CD14-positive monocyte (primary cell): ENCODE results near the gene KRT12. TPM values are rescaled to one million over a fixed set of nuclear protein-coding genes. Genes with fewer than 3 reads are reported as not detected.

Experiments
- DNase-seq, 3 donors: peaks; one replicate each; pipeline ENCODE4 v3.0.0-alpha.2; 2011 to 2022
- H2AFZ ChIP-seq: 2 replicates; pipeline ENCODE4 v1.6.0; 2012; ENCODE audit warnings: mild to moderate bottlenecking, low read depth, low read length, inconsistent platforms; ENCODE audit not compliant: insufficient read depth, poor library complexity, severe bottlenecking
- H3K27ac ChIP-seq, 2 donors: 1 replicate in 1 of 2; 2 replicates in 1 of 2; pipeline ENCODE4 v1.5.1; 2012 to 2013; ENCODE audit warnings: low read length in 2 of 2, control low read depth in 1 of 2, inconsistent platforms in 1 of 2, low read depth in 1 of 2, mild to moderate bottlenecking in 1 of 2
- H3K27me3 ChIP-seq, 2 donors: one replicate each; pipeline versions ENCODE4 v1.6.0 to v1.6.1; 2011 to 2013; ENCODE audit warnings: low read length in 2 of 2; ENCODE audit not compliant: control insufficient read depth in 2 of 2, insufficient read depth in 2 of 2
- H3K36me3 ChIP-seq, 2 donors: replicated peaks in 1 of 2; 1 replicate in 1 of 2; 2 replicates in 1 of 2; pipeline versions ENCODE4 v1.5.1 to v1.6.1; 2012 to 2013; ENCODE audit warnings: low read length in 2 of 2, control low read depth in 1 of 2, inconsistent platforms in 1 of 2, mild to moderate bottlenecking in 1 of 2; ENCODE audit not compliant: insufficient read depth in 2 of 2, control insufficient read depth in 1 of 2
- H3K4me1 ChIP-seq, 2 donors: 1 replicate in 1 of 2; 2 replicates in 1 of 2; pipeline versions ENCODE4 v1.5.1 to v1.6.1; 2012 to 2013; ENCODE audit warnings: low read length in 2 of 2, control low read depth in 1 of 2, inconsistent platforms in 1 of 2, mild to moderate bottlenecking in 1 of 2, moderate library complexity in 1 of 2; ENCODE audit not compliant: insufficient read depth in 2 of 2, control insufficient read depth in 1 of 2
- H3K4me2 ChIP-seq: replicated peaks from 2 replicates; pipeline ENCODE3; 2012; ENCODE audit warnings: low read length, moderate library complexity, mild to moderate bottlenecking; ENCODE audit not compliant: poor library complexity, severe bottlenecking; ENCODE audit errors: extremely low read depth
- H3K4me3 ChIP-seq, 3 experiments: fragments of 200-600 bp in 1 of 3; sonication (generic) in 1 of 3; replicated peaks in 1 of 3; 1 replicate in 2 of 3; 2 replicates in 1 of 3; pipeline ENCODE4 v1.5.1; 2011 to 2013; ENCODE audit warnings: low read length in 3 of 3, mild to moderate bottlenecking in 3 of 3, control low read depth in 2 of 3, low read depth in 2 of 3, inconsistent platforms in 1 of 3, moderate library complexity in 1 of 3
- H3K79me2 ChIP-seq: 2 replicates; pipeline ENCODE4 v1.6.0; 2012; ENCODE audit warnings: mild to moderate bottlenecking, control low read depth, inconsistent platforms, low read length, moderate library complexity; ENCODE audit not compliant: insufficient read depth
- H3K9ac ChIP-seq: 2 replicates; pipeline ENCODE4 v1.6.0; 2017; ENCODE audit warnings: low read length, mild to moderate bottlenecking; ENCODE audit not compliant: insufficient read depth, poor library complexity, severe bottlenecking
- H3K9me3 ChIP-seq, 2 donors: replicated peaks in 1 of 2; 1 replicate in 1 of 2; 2 replicates in 1 of 2; pipeline versions ENCODE4 v1.5.1 to v1.6.1; 2012 to 2013; ENCODE audit warnings: low read length in 2 of 2, control low read depth in 1 of 2; ENCODE audit not compliant: control insufficient read depth in 1 of 2, insufficient read depth in 1 of 2
- H4K20me1 ChIP-seq: 2 replicates; pipeline ENCODE4 v1.6.0; 2012; ENCODE audit warnings: mild to moderate bottlenecking, low read length, control low read depth, moderate library complexity; ENCODE audit not compliant: insufficient read depth
- H3K27ac Mint-ChIP-seq, 7 donors: one replicate each; pipeline ENCODE4 v1.8.0; 2020; ENCODE audit warnings: mild to moderate bottlenecking in 7 of 7, mixed read lengths in 7 of 7, moderate library complexity in 6 of 7, inconsistent platforms in 2 of 7
- H3K27me3 Mint-ChIP-seq, 3 donors: one replicate each; pipeline ENCODE4 v1.8.0; 2021 to 2022; ENCODE audit warnings: low read depth in 3 of 3, mild to moderate bottlenecking in 3 of 3, mixed read lengths in 3 of 3, moderate library complexity in 3 of 3, inconsistent platforms in 1 of 3
- H3K36me3 Mint-ChIP-seq, 2 donors: one replicate each; pipeline ENCODE4 v1.8.0; 2020; ENCODE audit warnings: mixed read lengths in 2 of 2, inconsistent platforms in 1 of 2, mild to moderate bottlenecking in 1 of 2
- H3K4me1 Mint-ChIP-seq: one replicate; pipeline ENCODE4 v1.8.0; 2020; ENCODE audit warnings: mild to moderate bottlenecking, mixed read lengths
- H3K4me3 Mint-ChIP-seq, 2 donors: one replicate each; pipeline ENCODE4 v1.8.0; 2020; ENCODE audit warnings: mild to moderate bottlenecking in 2 of 2, mixed read lengths in 2 of 2, moderate library complexity in 1 of 2
- H3K9me3 Mint-ChIP-seq, 7 donors: one replicate each; pipeline ENCODE4 v1.8.0; 2020 to 2022; ENCODE audit warnings: mixed read lengths in 7 of 7, mild to moderate bottlenecking in 6 of 7, moderate library complexity in 6 of 7, inconsistent platforms in 2 of 7
- WGBS: methylation state at CpG from one replicate; pipeline ENCODE4 v1.1.5; 2013; ENCODE audit warnings: missing lambda C conversion rate; ENCODE audit not compliant: insufficient coverage; 5-methylcytosine and 5-hydroxymethylcytosine counted together
- intact Hi-C, 2 donors: fragments of 100-400 bp; cut with micrococcal nuclease; formaldehyde crosslinking; loops; one replicate each; pipeline versions ENCODE4 v1.15.0 to v1.15.1; 2023
- polyA plus RNA-seq, 3 donors: library from polyadenylated mRNA; depleted of rRNA in 1 of 3; unstranded in 2 of 3; stranded (reverse) in 1 of 3; fragments of 300-500 nt in 2 of 3; fragments of >200 nt in 1 of 3; fragmentation: Illumina TruSeq in 2 of 3; gene quantifications; 1 replicate in 2 of 3; 2 replicates in 1 of 3; pipeline ENCODE4 v1.2.3, GENCODE V29; 2012 to 2021
- TF ChIP-seq, protein P1 (sequence below): fragments of 200-600 bp; IDR thresholded peaks from one replicate; pipeline ENCODE4 v1.8.0; 2022; ENCODE audit warnings: antibody characterized with exemption, mild to moderate bottlenecking

The KRT12 gene
- polyA plus RNA-seq, 3 donors = not detected

- no peaks in the 10 kb centered on the region for H3K36me3 Mint-ChIP-seq
- peaks cover 12% of the 10 kb centered on the region for H3K4me1 Mint-ChIP-seq
- peaks cover 13 to 16% of the 10 kb centered on the region in 2 donors for H3K4me1 ChIP-seq
- H3K27ac Mint-ChIP-seq = no peak overlapping the region
- no peak for DNase-seq
- TF ChIP-seq, protein P1, sequence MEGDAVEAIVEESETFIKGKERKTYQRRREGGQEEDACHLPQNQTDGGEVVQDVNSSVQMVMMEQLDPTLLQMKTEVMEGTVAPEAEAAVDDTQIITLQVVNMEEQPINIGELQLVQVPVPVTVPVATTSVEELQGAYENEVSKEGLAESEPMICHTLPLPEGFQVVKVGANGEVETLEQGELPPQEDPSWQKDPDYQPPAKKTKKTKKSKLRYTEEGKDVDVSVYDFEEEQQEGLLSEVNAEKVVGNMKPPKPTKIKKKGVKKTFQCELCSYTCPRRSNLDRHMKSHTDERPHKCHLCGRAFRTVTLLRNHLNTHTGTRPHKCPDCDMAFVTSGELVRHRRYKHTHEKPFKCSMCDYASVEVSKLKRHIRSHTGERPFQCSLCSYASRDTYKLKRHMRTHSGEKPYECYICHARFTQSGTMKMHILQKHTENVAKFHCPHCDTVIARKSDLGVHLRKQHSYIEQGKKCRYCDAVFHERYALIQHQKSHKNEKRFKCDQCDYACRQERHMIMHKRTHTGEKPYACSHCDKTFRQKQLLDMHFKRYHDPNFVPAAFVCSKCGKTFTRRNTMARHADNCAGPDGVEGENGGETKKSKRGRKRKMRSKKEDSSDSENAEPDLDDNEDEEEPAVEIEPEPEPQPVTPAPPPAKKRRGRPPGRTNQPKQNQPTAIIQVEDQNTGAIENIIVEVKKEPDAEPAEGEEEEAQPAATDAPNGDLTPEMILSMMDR = no peak
- H3K4me2 ChIP-seq = no peak overlapping the region
- peaks cover 8 to 17% (median 15%) of the 10 kb centered on the region in 3 donors for H3K27me3 Mint-ChIP-seq
- H3K9me3 Mint-ChIP-seq = no peaks in the 10 kb centered on the region
- no peaks in the 10 kb centered on the region for H3K9me3 ChIP-seq
- no peaks in the 10 kb centered on the region for H3K36me3 ChIP-seq
- no peaks in the 10 kb centered on the region for H3K79me2 ChIP-seq
- WGBS = no CpG with 5 or more reads among the region's 1 CpG
- H2AFZ ChIP-seq = no peak overlapping the region
- H3K4me3 ChIP-seq = no peak overlapping the region
- no peak overlapping the region for H3K9ac ChIP-seq
- H4K20me1 ChIP-seq = no peaks in the 10 kb centered on the region
- H3K4me3 Mint-ChIP-seq = no peak overlapping the region
- intact Hi-C loops = loop anchor here (10.0 kb wide), 3 partner anchors 423 to 763 kb away; no protein-coding TSS in a partner anchor
- no peaks in the 10 kb centered on the region for H3K27me3 ChIP-seq
- H3K27ac ChIP-seq = no peak overlapping the region
Measured at GRCh38 chr17:40901981-40902474, 35.0 kb upstream of the KRT12 start.

GRCh38 chr17:40900809-40901356 is 33.9 kb upstream of the KRT12 start:
- H3K79me2 ChIP-seq = no peaks in the 10 kb centered on the region
- no peaks in the 10 kb centered on the region for H3K9me3 Mint-ChIP-seq
- H3K4me3 Mint-ChIP-seq = no peak overlapping the region
- no peaks in the 10 kb centered on the region for H3K27me3 ChIP-seq
- H3K4me1 Mint-ChIP-seq = peaks cover 12% of the 10 kb centered on the region
- H3K27ac Mint-ChIP-seq = no peak overlapping the region
- no peak overlapping the region for H2AFZ ChIP-seq
- intact Hi-C loops = loop anchor here (10.0 kb wide), 3 partner anchors 424 to 764 kb away; no protein-coding TSS in a partner anchor
- TF ChIP-seq, protein P1 = no peak
- 78% methylated on average over 2 of the region's 5 CpGs for WGBS
- H3K36me3 ChIP-seq = no peaks in the 10 kb centered on the region
- no peaks in the 10 kb centered on the region for H4K20me1 ChIP-seq
- peaks cover 6 to 12% (median 10%) of the 10 kb centered on the region in 3 donors for H3K27me3 Mint-ChIP-seq
- H3K9ac ChIP-seq = no peak overlapping the region
- H3K4me1 ChIP-seq = peaks cover 13 to 16% of the 10 kb centered on the region in 2 donors
- H3K27ac ChIP-seq = no peak overlapping the region
- H3K4me2 ChIP-seq = no peak overlapping the region
- no peaks in the 10 kb centered on the region for H3K9me3 ChIP-seq
- no peak for DNase-seq
- no peaks in the 10 kb centered on the region for H3K36me3 Mint-ChIP-seq
- H3K4me3 ChIP-seq = no peak overlapping the region
